EL (cell line): ENCODE results near the gene RASSF7.

Experiments
- DNase-seq: peaks from one replicate; pipeline ENCODE4 v3.0.0-alpha.2; 2016

The RASSF7 gene

GRCh38 chr11:553083-553987 is 7.4 kb upstream of the RASSF7 start:
- DNase-seq = no peak

- no peak for DNase-seq
Measured at GRCh38 chr11:553988-554340, 6.8 kb upstream of the RASSF7 start.

- peak; percentile 54 for DNase-seq
Measured at GRCh38 chr11:554428-555226, 6.1 kb upstream of the RASSF7 start.

- no peak for DNase-seq
Measured at GRCh38 chr11:555227-555779, 5.5 kb upstream of the RASSF7 start.

- no peak for DNase-seq
Measured at GRCh38 chr11:555780-556661, 4.7 kb upstream of the RASSF7 start.

- no peak for DNase-seq
Measured at GRCh38 chr11:556662-557256, 4.0 kb upstream of the RASSF7 start.

GRCh38 chr11:557328-558132 is 3.2 kb upstream of the RASSF7 start:
- no peak for DNase-seq

- DNase-seq = no peak
Measured at GRCh38 chr11:558503-558902, 2.3 kb upstream of the RASSF7 start.

GRCh38 chr11:559020-559620 is 1.6 kb upstream of the RASSF7 start:
- DNase-seq = no peak

GRCh38 chr11:559712-560304 is 962 bp upstream of the RASSF7 start:
- DNase-seq = no peak

GRCh38 chr11:561148-562003 is 606 bp downstream of the RASSF7 start:
- DNase-seq = peak; percentile 71

GRCh38 chr11:562046-562645 is 1.4 kb downstream of the RASSF7 start:
- no peak for DNase-seq

- no peak for DNase-seq
Measured at GRCh38 chr11:563066-563811, 2.5 kb downstream of the RASSF7 start.

GRCh38 chr11:563812-564578 is 3.2 kb downstream of the RASSF7 start:
- no peak for DNase-seq

GRCh38 chr11:565921-566509 is 5.2 kb downstream of the RASSF7 start:
- DNase-seq = no peak

GRCh38 chr11:567011-567628 is 6.3 kb downstream of the RASSF7 start:
- DNase-seq = no peak
